HEK293T (cell line): ENCODE results near the gene RBMS2.

ENCODE experiments used
- ARNT ChIP-seq: fragments of 450-650 bp; IDR thresholded peaks from 2 replicates; pipeline ENCODE4 v1.6.1; 2017; ENCODE audit warnings: mild to moderate bottlenecking
- BHLHE40 ChIP-seq: fragments of 450-650 bp; IDR thresholded peaks from 2 replicates; pipeline ENCODE4 v1.6.1; 2016; ENCODE audit warnings: mild to moderate bottlenecking, moderate library complexity, borderline replicate concordance
- CTBP1 ChIP-seq: fragments of 450-650 bp; IDR thresholded peaks from 2 replicates; pipeline ENCODE4 v1.6.1; 2016; ENCODE audit warnings: borderline replicate concordance
- ELF4 ChIP-seq: fragments of 450-650 bp; IDR thresholded peaks from 2 replicates; pipeline ENCODE4 v1.6.1; 2017; ENCODE audit warnings: antibody characterized with exemption
- FOXK2 ChIP-seq: fragments of 450-650 bp; IDR thresholded peaks from 2 replicates; pipeline ENCODE4 v1.6.1; 2016; ENCODE audit warnings: mild to moderate bottlenecking
- FOXM1 ChIP-seq: fragments of 450-650 bp; IDR thresholded peaks from 2 replicates; pipeline ENCODE4 v1.6.1; 2017; ENCODE audit warnings: mild to moderate bottlenecking, borderline replicate concordance
- HDGF ChIP-seq: fragments of 450-650 bp; IDR thresholded peaks from 2 replicates; pipeline ENCODE4 v1.6.1; 2017; ENCODE audit warnings: antibody characterized with exemption, borderline replicate concordance
- L3MBTL2 ChIP-seq: fragments of 450-650 bp; conservative IDR thresholded peaks from 2 replicates; pipeline ENCODE4 v1.6.1; 2016; ENCODE audit warnings: mild to moderate bottlenecking
- LEF1 ChIP-seq: fragments of 450-650 bp; IDR thresholded peaks from 2 replicates; pipeline ENCODE4 v1.6.1; 2017; ENCODE audit warnings: mild to moderate bottlenecking, borderline replicate concordance
- NFRKB ChIP-seq: fragments of 450-650 bp; IDR thresholded peaks from 2 replicates; pipeline ENCODE4 v1.6.1; 2016; ENCODE audit warnings: mild to moderate bottlenecking, moderate library complexity
- PKNOX1 ChIP-seq: fragments of 450-650 bp; IDR thresholded peaks from 2 replicates; pipeline ENCODE4 v1.6.1; 2016
- SP1 ChIP-seq: fragments of 450-650 bp; IDR thresholded peaks from 2 replicates; pipeline ENCODE4 v1.6.1; 2017
- SUZ12 ChIP-seq: fragments of 450-650 bp; IDR thresholded peaks from 2 replicates; pipeline ENCODE4 v1.6.1; 2016; ENCODE audit warnings: mild to moderate bottlenecking
- TARDBP ChIP-seq: fragments of 450-650 bp; IDR thresholded peaks from 2 replicates; pipeline ENCODE4 v1.6.1; 2016

- TF ChIP-seq LEF1 (no peak), TARDBP (no peak), FOXM1 (no peak), CTBP1 (no peak), SP1 (no peak), ELF4 (no peak), HDGF (no peak), NFRKB (no peak), FOXK2 (no peak), SUZ12 (no peak), ARNT (no peak), BHLHE40 (no peak), L3MBTL2 (no peak), PKNOX1 (no peak)
Observed at GRCh38 chr12:56600753-56601152, 79.1 kb downstream of the RBMS2 start.
